ENCODE data around the gene ARHGAP22. TPM values are rescaled to one million over a fixed set of nuclear protein-coding genes. Genes with fewer than 3 reads are reported as not detected.

The ARHGAP22 gene
- total RNA-seq, 1 experiment from 2014 or later, result 0.53 TPM

DNA sequence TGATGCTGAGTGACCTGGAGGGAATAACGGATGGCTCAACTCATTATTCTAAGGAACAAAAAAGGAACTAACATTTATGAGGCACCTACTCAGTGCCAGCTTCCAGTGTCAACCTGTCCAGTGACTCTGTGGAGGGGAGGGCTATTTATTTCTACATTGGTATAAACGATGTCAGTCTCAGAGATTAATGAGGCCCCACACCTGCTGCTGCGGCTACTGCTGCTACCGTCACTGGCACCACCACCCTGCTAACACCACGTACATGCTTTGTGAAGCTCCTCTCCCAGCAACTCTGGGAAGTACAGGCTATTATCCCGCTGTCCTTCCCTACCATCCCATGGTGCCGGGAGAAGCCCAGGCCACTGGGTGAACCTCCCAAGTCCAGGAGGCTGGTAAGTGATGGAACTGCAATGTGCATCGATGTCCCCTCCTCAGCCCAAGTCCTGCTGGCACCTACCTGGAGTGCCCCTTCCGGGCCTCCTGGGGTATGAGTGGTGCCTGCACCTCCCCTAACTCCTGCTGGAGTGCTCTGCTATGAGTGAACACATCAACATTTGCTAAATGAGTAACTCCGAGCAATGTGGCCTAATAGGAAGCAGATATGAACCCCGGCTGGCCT is 101.5 kb downstream of the ARHGAP22 start:
- Histone ChIP-seq H3K4me1 (replicated peaks) (no peaks in the 10 kb centered on the region), H3K27me3 (replicated peaks) (no peaks in the 10 kb centered on the region), H3K9me3 (replicated peaks) (no peaks in the 10 kb centered on the region), H3K4me3 (no peak overlapping the region), H3K27ac (no peak overlapping the region), H3K36me3 (no peaks in the 10 kb centered on the region)
- peak in 1 of 2 experiments; percentile 31 for DNase-seq (ENCODE audit: low read depth in 1 of 2, low spot score in 2 of 2)

DNA sequence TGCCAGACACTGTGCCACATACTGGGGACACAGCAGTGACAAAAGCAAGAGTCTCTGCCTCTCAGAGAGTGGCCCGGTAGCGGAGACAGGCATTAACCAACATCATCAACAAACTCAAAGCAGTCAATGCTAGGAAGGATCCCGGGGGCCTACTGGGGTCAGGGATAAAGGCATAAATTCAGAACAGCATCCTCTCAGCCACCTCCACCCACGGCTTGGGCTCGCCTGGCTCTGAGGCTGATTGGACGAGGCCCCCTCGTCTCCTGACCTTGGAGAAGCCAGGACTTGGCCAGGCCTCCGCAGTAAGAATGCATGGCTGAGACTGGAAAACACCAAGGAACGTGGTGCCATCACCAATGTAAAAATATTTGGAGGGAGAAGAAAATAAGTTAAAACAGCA is 102.1 kb downstream of the ARHGAP22 start:
- peak in 1 of 2 experiments; percentile 23 for DNase-seq (ENCODE audit: low read depth in 1 of 2, low spot score in 2 of 2)
- no peaks in the 10 kb centered on the region for H3K9me3 ChIP-seq (replicated peaks)
- H3K27ac ChIP-seq, result no peak overlapping the region
- H3K27me3 ChIP-seq (replicated peaks), result no peaks in the 10 kb centered on the region
- H3K4me3 ChIP-seq, result no peak overlapping the region
- no peaks in the 10 kb centered on the region; the same call in 1 of the 2 replicates for H3K4me1 ChIP-seq (replicated peaks)
- H3K36me3 ChIP-seq, result no peaks in the 10 kb centered on the region

DNA sequence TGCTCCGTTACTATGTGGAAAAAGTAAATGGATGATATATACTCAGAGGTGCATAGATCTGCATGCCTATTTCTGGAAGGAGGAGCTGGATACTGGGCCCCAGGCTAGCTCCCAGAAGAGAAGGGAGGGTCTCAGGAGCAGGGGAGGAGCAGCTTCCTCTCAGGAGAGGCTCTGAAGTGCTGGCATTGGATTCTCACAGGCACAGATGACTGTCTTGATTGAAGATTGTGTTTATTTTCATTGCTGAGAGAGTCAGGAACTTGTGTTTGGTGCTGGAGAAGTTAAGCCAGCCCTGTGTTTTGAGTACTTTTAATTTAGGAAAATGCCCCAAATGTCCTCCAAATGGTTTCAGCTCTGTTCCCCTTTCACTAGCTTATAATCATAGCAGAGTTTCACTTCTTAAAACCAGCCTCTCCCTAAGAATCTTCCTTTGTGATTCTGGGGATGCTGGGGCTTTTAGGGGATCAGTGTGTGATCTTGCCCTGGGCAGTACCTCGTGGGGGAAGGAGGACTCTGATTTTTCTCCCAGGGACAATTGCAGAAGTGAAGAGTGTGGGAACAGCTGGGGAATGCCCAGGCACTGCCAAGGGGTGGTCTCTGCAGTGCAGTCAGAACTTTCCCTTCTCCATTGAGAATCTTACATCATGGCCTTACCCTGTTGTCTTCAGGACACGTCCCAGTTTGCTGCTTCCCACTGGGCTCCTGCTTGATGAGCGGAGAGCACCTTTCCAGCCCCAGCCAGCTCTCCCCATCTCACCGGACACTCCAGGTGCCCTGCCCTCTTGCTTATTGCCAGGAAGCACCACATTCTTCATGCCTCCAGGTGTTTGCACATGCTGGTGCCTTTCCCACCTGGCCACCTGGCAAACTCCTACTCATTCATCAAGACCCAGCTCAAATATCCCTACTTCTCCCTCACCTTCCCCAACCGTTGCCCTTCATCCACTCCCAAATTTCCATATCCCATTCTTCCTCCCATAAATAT is 102.8 kb downstream of the ARHGAP22 start:
- DNase-seq (ENCODE audit: low read depth in 1 of 2, low spot score in 2 of 2), result peak in 1 of 2 experiments; percentile 34
- H3K36me3 ChIP-seq, result no peaks in the 10 kb centered on the region
- no peak overlapping the region for H3K4me3 ChIP-seq
- peaks cover 6% of the 10 kb centered on the region for H3K4me1 ChIP-seq (replicated peaks)
- no peaks in the 10 kb centered on the region for H3K27me3 ChIP-seq (replicated peaks)
- no peaks in the 10 kb centered on the region for H3K9me3 ChIP-seq (replicated peaks)
- H3K27ac ChIP-seq, result no peak overlapping the region

DNA sequence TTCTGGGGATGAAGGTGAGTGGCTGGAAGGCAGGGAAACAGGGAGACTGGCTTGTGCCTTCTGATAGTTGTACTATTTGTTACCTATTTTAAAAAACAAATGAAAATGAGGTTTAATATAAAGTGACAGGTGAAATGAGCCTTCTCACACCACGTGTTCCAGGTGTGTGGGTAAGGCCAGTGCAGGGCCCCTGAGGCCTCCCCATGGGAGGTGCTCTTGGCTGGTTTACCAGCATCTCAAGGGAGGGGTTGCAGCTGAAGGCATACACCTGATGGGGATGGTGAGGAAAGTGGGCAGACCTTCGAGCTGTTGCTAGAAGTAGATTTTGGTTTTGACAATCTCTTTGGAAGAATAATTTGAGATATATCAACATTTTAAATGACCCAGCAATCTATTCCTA is 103.6 kb downstream of the ARHGAP22 start:
- Histone ChIP-seq H3K27me3 (replicated peaks) (no peaks in the 10 kb centered on the region), H3K4me1 (replicated peaks) (peaks cover 9% of the 10 kb centered on the region), H3K36me3 (no peaks in the 10 kb centered on the region), H3K9me3 (replicated peaks) (no peaks in the 10 kb centered on the region), H3K27ac (no peak overlapping the region), H3K4me3 (no peak overlapping the region)
- peak in 1 of 2 experiments; percentile 18 for DNase-seq (ENCODE audit: low read depth in 1 of 2, low spot score in 2 of 2)

DNA sequence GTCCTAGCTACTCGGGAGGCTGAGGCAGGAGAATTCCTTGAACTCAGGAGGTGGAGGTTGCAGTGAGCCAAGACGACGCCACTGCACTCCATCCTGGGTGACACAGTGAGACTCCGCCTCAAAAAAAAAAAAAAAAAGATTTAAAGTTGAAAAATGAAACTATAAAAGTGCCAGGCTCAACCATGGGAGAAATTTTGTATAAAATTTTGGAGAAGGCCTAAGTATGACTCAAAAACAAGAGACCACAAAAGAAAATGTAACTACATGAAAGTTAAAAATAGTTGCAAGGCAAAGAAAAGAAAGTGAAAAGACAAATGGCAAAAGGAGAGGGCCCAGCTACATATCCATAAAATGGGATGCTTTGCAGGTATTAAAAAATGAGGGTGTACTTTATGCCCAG is 104.1 kb downstream of the ARHGAP22 start:
- H3K4me1 ChIP-seq (replicated peaks), result peaks cover 9% of the 10 kb centered on the region
- no peaks in the 10 kb centered on the region for H3K27me3 ChIP-seq (replicated peaks)
- no peaks in the 10 kb centered on the region for H3K36me3 ChIP-seq
- no peak overlapping the region for H3K27ac ChIP-seq
- no peak overlapping the region for H3K4me3 ChIP-seq
- no peak for DNase-seq (ENCODE audit: low read depth in 1 of 2, low spot score in 2 of 2)
- no peaks in the 10 kb centered on the region for H3K9me3 ChIP-seq (replicated peaks)

DNA sequence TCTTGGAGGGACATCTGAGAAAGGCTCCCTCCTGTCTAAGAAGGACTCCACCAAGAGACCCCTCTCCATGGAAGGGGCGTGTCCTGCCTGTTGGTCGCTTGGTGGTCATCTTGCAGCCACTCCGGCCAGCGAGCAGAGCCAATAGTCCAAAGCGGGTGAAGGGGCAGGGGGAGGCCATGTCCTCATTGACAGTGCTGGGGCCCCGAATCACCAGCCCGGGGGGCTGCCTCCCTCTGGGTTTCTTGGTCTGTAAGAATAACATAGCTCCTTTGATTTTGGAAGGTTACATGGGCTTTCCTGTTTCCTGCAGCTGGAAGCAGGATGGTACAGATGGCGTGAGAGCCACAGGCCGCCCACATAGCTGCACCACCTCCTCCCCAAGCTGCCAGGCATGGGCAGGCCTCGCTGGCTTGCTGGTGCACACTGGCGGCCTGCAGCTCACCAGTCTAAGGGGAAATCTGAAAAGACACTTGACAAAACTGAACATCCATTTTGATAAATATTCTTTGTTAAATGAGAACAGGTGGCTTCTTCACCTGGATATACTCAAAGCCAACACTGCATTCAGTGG is 105.8 kb downstream of the ARHGAP22 start:
- H3K4me1 ChIP-seq (replicated peaks), result peaks cover 9% of the 10 kb centered on the region
- no peak overlapping the region for H3K27ac ChIP-seq
- no peaks in the 10 kb centered on the region for H3K36me3 ChIP-seq
- no peaks in the 10 kb centered on the region for H3K9me3 ChIP-seq (replicated peaks)
- no peak overlapping the region for H3K4me3 ChIP-seq
- no peaks in the 10 kb centered on the region for H3K27me3 ChIP-seq (replicated peaks)
- peak in 1 of 2 experiments; percentile 36 for DNase-seq (ENCODE audit: low read depth in 1 of 2, low spot score in 2 of 2)

DNA sequence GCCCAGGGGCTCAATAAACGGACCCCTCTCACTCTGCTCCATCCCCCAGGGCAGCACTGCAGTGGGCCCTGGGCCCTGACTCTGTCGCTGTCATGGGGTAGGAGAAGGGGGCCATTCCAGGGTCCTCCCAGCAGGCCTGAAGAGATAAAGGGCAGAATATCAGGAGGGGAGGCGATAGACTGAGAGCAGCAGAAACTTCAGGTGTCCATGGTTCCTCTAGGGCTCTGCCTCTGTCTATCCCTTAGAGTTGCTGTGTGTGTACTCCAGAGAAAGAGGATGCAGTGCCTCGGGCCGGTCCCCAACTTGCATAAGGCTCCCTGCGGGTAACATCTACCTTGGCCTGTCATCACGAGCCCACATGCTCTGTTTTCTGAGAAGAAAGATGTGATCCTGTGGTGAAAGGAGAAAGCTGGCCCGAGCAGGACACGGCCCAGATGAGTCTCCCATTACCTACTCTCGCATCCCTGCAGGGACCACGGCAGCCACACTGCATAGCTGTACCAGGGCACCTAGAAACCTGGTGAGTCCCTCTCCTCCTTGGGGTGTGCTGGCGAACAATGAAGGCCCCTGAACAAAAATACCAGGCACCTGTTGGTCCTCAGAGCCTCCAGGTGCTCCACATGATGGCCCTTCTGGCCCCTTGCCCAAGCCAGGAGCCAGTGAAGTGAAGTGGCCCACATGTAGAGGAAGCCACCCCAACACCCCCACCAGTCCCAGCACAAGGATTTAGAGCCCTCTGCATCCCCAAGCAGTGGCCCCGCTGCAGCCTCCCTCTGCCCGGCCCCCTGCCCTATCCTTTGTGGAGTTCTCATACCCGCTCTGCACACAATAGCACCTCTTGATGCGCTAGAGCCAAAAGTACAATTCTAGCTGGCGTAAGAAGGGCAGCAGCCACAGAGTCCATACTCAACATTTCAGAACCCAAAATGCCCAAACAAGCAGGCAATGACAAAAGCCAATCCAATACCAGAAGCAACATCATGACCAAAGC is 106.8 kb downstream of the ARHGAP22 start:
- peaks cover 9% of the 10 kb centered on the region for H3K4me1 ChIP-seq (replicated peaks)
- H3K27me3 ChIP-seq (replicated peaks), result no peaks in the 10 kb centered on the region
- no peak overlapping the region for H3K4me3 ChIP-seq
- DNase-seq (ENCODE audit: low read depth in 1 of 2, low spot score in 2 of 2), result peak in 1 of 2 experiments; percentile 23
- H3K36me3 ChIP-seq, result no peaks in the 10 kb centered on the region
- no peak overlapping the region for H3K27ac ChIP-seq
- no peaks in the 10 kb centered on the region for H3K9me3 ChIP-seq (replicated peaks)

DNA sequence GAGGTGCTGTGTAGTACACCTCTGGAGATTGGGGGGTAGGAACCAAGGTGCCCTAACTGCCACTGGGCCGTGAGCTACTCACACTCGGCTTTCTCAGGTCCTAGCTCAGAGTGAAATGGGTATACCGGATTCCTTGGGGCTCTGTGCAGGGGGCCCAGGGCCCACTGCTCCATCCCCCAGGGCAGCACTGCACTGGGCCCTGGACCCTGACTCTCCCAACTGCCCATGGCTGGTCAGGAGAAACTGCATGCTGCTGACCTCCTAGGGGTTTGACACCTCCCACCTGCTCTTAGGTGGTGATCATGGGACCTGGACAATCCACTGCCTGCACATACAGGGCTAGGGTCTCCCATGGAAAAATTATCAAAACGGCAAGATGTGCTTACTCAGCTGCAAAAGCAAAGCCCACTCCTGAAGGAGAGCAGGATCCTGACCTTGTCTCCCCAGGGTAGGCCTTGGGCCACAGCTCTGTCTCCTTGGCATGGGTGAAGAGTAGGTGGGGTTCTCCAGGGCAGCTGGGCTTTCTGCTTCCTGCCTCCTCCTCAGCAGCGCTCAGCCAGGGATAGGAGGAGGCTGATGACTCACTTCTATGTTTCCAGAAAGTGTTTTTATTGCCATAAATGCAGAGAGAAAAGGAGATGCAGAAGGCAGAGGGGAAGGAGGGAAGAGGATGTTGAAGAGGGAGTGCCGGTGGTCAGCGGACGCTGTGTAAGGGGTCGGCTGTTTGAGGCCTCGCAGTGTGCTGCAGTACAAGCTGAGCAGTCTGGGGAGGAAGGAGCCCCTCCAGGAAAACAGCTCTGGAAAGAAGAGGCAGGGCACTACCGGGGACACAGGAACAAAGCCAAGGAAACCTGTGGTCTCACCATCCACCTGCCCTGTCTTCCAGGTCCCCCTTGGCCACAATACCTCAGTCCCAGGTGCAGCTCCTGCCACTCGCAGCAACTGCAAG is 107.8 kb downstream of the ARHGAP22 start:
- H3K4me1 ChIP-seq (replicated peaks), result peaks cover 9% of the 10 kb centered on the region
- H3K9me3 ChIP-seq (replicated peaks), result no peaks in the 10 kb centered on the region
- no peaks in the 10 kb centered on the region for H3K36me3 ChIP-seq
- no peak overlapping the region for H3K27ac ChIP-seq
- no peaks in the 10 kb centered on the region for H3K27me3 ChIP-seq (replicated peaks)
- peak; percentile 28 to 52 for DNase-seq (ENCODE audit: low read depth in 1 of 2, low spot score in 2 of 2)
- H3K4me3 ChIP-seq, result no peak overlapping the region

DNA sequence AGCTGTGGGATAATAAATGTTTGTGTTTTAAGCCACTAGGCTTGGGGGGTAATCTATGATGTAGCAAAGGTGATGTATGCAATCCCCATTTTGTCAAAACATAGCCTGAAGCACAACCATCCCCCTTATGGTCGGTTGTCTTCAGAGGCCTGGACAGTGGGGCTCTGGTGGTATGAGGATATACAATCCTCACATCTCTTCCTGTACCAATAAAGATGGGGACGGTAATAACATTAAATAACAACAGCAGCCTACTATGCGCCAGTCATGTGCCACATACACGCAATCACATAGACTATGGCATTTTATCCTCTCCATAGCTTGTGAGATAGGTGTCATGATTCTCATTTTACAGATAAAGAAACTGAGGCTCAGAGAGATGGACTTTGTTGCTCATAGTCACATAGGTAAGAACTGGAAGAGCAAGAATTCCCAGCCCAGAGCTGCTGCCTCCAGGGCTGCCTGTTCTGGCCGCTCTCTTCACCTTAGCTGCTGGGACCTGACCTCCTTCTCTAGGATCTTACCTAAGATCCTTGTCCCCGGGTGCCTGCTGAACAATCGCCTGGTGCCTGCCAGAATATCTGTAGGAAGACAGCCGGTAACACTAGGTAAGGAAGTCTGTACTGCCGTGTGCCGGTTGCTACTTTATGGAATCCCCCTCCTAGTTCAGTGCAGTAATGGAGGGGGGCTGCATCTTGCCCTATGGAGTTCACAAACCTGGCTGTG is 108.6 kb downstream of the ARHGAP22 start:
- Histone ChIP-seq H3K4me3 (no peak overlapping the region), H3K4me1 (replicated peaks) (peaks cover 9% of the 10 kb centered on the region), H3K27me3 (replicated peaks) (no peaks in the 10 kb centered on the region), H3K9me3 (replicated peaks) (no peaks in the 10 kb centered on the region), H3K27ac (no peak overlapping the region), H3K36me3 (no peaks in the 10 kb centered on the region)
- DNase-seq (ENCODE audit: low read depth in 1 of 2, low spot score in 2 of 2), result peak in 1 of 2 experiments; percentile 28

DNA sequence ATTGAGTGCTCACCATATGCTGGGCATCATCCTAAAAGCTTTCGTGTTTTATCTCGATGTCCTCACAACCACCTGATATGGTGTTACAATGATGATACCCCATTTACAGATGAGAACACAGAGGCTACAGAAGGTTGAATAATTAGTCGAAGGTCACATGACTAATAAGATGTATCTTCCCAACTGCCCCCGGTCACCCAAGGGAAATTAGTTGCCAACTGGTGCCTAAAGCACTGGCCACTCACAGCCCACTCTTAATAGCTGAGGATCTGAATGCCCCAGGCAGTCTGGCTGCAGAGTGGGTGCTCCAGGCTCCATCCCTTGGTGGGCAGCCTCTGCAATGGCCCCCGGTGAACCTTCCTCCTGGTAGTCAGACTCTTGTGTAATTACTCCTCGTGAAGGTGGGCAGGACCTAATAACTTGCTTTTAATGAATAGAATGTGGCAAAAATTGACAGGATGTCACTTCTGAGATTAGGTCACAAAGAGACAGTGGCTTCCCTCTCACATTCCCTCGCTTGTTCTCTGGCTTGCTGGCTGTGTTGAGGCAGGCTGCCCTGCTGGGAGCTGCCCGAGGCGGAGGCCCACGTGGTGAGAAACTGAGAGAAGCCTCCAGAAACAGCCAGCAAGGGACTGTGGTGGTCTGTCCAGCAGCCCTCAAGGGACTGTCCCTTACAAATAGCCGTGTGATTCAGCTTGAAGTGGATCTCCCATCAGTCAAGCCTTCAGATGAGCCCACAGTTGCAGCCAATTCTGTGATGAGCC is 109.4 kb downstream of the ARHGAP22 start:
- H3K4me3 ChIP-seq, result no peak overlapping the region
- H3K27ac ChIP-seq, result no peak overlapping the region
- no peaks in the 10 kb centered on the region for H3K27me3 ChIP-seq (replicated peaks)
- no peaks in the 10 kb centered on the region for H3K36me3 ChIP-seq
- H3K4me1 ChIP-seq (replicated peaks), result peaks cover 9% of the 10 kb centered on the region
- DNase-seq (ENCODE audit: low read depth in 1 of 2, low spot score in 2 of 2), result peak in 1 of 2 experiments; percentile 32
- H3K9me3 ChIP-seq (replicated peaks), result no peaks in the 10 kb centered on the region

DNA sequence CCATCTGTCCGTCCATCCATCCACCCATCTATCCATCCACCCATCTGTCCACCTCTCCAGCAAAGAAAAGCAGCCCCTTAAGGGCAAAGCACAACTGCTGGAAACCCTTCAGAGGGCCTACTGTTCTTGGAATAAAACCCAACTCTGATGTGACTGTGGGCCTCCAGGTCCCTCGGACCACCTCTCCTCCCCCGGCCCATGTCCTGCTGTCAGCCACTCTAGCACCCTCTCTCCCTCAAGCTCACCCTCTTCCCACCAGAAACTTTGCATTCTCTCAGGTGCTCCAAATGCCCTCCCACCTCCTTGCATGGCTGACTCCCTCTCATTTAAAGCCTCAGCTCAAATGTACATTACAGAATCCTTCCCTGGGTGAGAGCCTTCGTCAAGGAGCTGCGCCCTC is 110.3 kb downstream of the ARHGAP22 start:
- no peak overlapping the region for H3K4me3 ChIP-seq
- H3K27ac ChIP-seq, result no peak overlapping the region
- no peaks in the 10 kb centered on the region for H3K9me3 ChIP-seq (replicated peaks)
- H3K27me3 ChIP-seq (replicated peaks), result no peaks in the 10 kb centered on the region
- DNase-seq (ENCODE audit: low read depth in 1 of 2, low spot score in 2 of 2), result peak in 1 of 2 experiments; percentile 23
- peaks cover 9% of the 10 kb centered on the region for H3K4me1 ChIP-seq (replicated peaks)
- H3K36me3 ChIP-seq, result no peaks in the 10 kb centered on the region

Measured in SJSA1 (cell line).